NCI-H2029 treated with DMSO at 0.1 percent for 48 hours (cell line): ENCODE data around the gene COG6.

Experiments
- DNase-seq: peaks from one replicate; lab custom pipeline; 2025; lab: John Stamatoyannopoulos, UW

COG6 gene

GRCh38 chr13:39770221-39771090, 115.0 kb downstream of the COG6 start:
- no peak for DNase-seq

- no peak for DNase-seq
Observed at GRCh38 chr13:39773833-39774232, 118.4 kb downstream of the COG6 start.

GRCh38 chr13:39776439-39776838, 121.0 kb downstream of the COG6 start:
- no peak for DNase-seq

GRCh38 chr13:39777021-39777420, 121.6 kb downstream of the COG6 start:
- DNase-seq = no peak

GRCh38 chr13:39777527-39778061, 122.1 kb downstream of the COG6 start:
- no peak for DNase-seq

GRCh38 chr13:39779337-39780265, 124.1 kb downstream of the COG6 start:
- no peak for DNase-seq

- DNase-seq = no peak
Observed at GRCh38 chr13:39780711-39781110, 125.2 kb downstream of the COG6 start.

GRCh38 chr13:39781381-39781780, 125.9 kb downstream of the COG6 start:
- no peak for DNase-seq

GRCh38 chr13:39783051-39783450, 127.6 kb downstream of the COG6 start:
- no peak for DNase-seq

- no peak for DNase-seq
Observed at GRCh38 chr13:39784347-39784746, 128.9 kb downstream of the COG6 start.

- no peak for DNase-seq
Observed at GRCh38 chr13:39786091-39786490, 130.6 kb downstream of the COG6 start.

- no peak for DNase-seq
Observed at GRCh38 chr13:39787086-39787487, 131.6 kb downstream of the COG6 start.

- DNase-seq = no peak
Observed at GRCh38 chr13:39788102-39788501, 132.6 kb downstream of the COG6 start.

- DNase-seq = no peak
Observed at GRCh38 chr13:39789451-39789850, 134.0 kb downstream of the COG6 start.
